ENCODE data around the gene FCN1. TPM values are rescaled to one million over a fixed set of nuclear protein-coding genes. Genes with fewer than 3 reads are reported as not detected.

The FCN1 gene
- 10 to 100 TPM; 22.7 to 70.3 (median 26.9) TPM for total RNA-seq
- 45.5 TPM for total RNA-seq (2013)

GRCh38 chr9:134917431-134918373 lies at the start of gene FCN1:
Gene FCN1, minus strand, starts transcription at chr9:134917912. Its CDS starts 41 bp downstream, at chr9:134917871.
- 72% methylated on average over 8 of the region's 11 CpGs for WGBS (ENCODE audit: insufficient coverage)
- intact Hi-C loops (cut with micrococcal nuclease): no loop called here
- no peak for DNase-seq
- Histone ChIP-seq H3K36me3 (ENCODE audit: control insufficient read depth, insufficient read depth, low read length) (no peaks in the 10 kb centered on the region), H3K4me3 (ENCODE audit: low read length) (peak within 1 kb of the TSS; percentile 20), H3K9me3 (ENCODE audit: control insufficient read depth, insufficient read depth, low read length) (no peaks in the 10 kb centered on the region), H3K27ac (ENCODE audit: low read length) (no peak within 1 kb of the TSS), H3K27me3 (ENCODE audit: control insufficient read depth, insufficient read depth, low read length) (no peaks in the 10 kb centered on the region), H3K4me1 (ENCODE audit: control insufficient read depth, insufficient read depth, low read length) (peaks cover 5% of the 10 kb centered on the region)
- no peaks in the 10 kb centered on the region for H3K4me1 Mint-ChIP-seq
- H3K9me3 Mint-ChIP-seq: peaks cover 3 to 4% of the 10 kb centered on the region in 2 donors
- H3K4me3 Mint-ChIP-seq: no peak within 1 kb of the TSS
- no peak within 1 kb of the TSS for H3K27ac Mint-ChIP-seq
- H3K36me3 Mint-ChIP-seq: no peaks in the 10 kb centered on the region
- peaks cover 0 to 9% of the 10 kb centered on the region in 2 donors for H3K27me3 Mint-ChIP-seq (ENCODE audit: low read depth in 2 of 2)
- no peak for TF ChIP-seq CTCF (IDR thresholded peaks at IDR 0.05)
- no peak for ATAC-seq

GRCh38 chr9:134966697-134967546 lies 49.2 kb upstream of the FCN1 start:
- H3K27me3 Mint-ChIP-seq (ENCODE audit: low read depth in 2 of 2): peaks cover 0 to 6% of the 10 kb centered on the region in 2 donors
- intact Hi-C loops (cut with micrococcal nuclease): no loop called here

GRCh38 chr9:134966270-134966669 lies 48.6 kb upstream of the FCN1 start:
- H3K27ac Mint-ChIP-seq: no peak overlapping the region
- DNase-seq (no peak), ATAC-seq (no peak)
- no peak overlapping the region for H3K4me3 Mint-ChIP-seq
- Histone ChIP-seq H3K9me3 (ENCODE audit: control insufficient read depth, insufficient read depth, low read length) (no peaks in the 10 kb centered on the region), H3K27me3 (ENCODE audit: control insufficient read depth, insufficient read depth, low read length) (no peaks in the 10 kb centered on the region), H3K36me3 (ENCODE audit: control insufficient read depth, insufficient read depth, low read length) (no peaks in the 10 kb centered on the region), H3K4me1 (ENCODE audit: control insufficient read depth, insufficient read depth, low read length) (peaks cover 3% of the 10 kb centered on the region), H3K4me3 (ENCODE audit: low read length) (no peak overlapping the region), H3K27ac (ENCODE audit: low read length) (no peak overlapping the region)
- H3K36me3 Mint-ChIP-seq: no peaks in the 10 kb centered on the region
- H3K27me3 Mint-ChIP-seq (ENCODE audit: low read depth in 2 of 2): peaks cover 0 to 6% of the 10 kb centered on the region in 2 donors
- TF ChIP-seq CTCF (IDR thresholded peaks at IDR 0.05): no peak
- intact Hi-C loops (cut with micrococcal nuclease): no loop called here
- 83% methylated on average over 12 of the region's 12 CpGs for WGBS (ENCODE audit: insufficient coverage)
- no peaks in the 10 kb centered on the region for H3K9me3 Mint-ChIP-seq
- no peaks in the 10 kb centered on the region for H3K4me1 Mint-ChIP-seq

More at GRCh38 chr9:134966697-134967546, 49.2 kb upstream of the FCN1 start:
- H3K36me3 Mint-ChIP-seq: no peaks in the 10 kb centered on the region
- WGBS (ENCODE audit: insufficient coverage): 85% methylated on average over 23 of the region's 23 CpGs
- DNase-seq (no peak), ATAC-seq (no peak)
- no peaks in the 10 kb centered on the region for H3K27me3 ChIP-seq (ENCODE audit: control insufficient read depth, insufficient read depth, low read length)
- H3K27ac Mint-ChIP-seq: no peak overlapping the region
- no peaks in the 10 kb centered on the region for H3K4me1 Mint-ChIP-seq
- peaks cover 3% of the 10 kb centered on the region for H3K4me1 ChIP-seq (ENCODE audit: control insufficient read depth, insufficient read depth, low read length)
- H3K36me3 ChIP-seq (ENCODE audit: control insufficient read depth, insufficient read depth, low read length): no peaks in the 10 kb centered on the region
- no peak overlapping the region for H3K4me3 ChIP-seq (ENCODE audit: low read length)
- no peak for TF ChIP-seq CTCF (IDR thresholded peaks at IDR 0.05)
- no peaks in the 10 kb centered on the region for H3K9me3 Mint-ChIP-seq
- H3K27ac ChIP-seq (ENCODE audit: low read length): no peak overlapping the region
- no peaks in the 10 kb centered on the region for H3K9me3 ChIP-seq (ENCODE audit: control insufficient read depth, insufficient read depth, low read length)
- H3K4me3 Mint-ChIP-seq: no peak overlapping the region
